Ectodermal cell (in vitro differentiated cells): Measurements from ENCODE around the gene IL17F.

Experiments
- H3K27ac ChIP-seq: 2 replicates; pipeline ENCODE4 v1.7.0; 2013; ENCODE audit warnings: mild to moderate bottlenecking, low read depth, low read length; ENCODE audit not compliant: insufficient read depth, poor library complexity, severe bottlenecking
- H3K27me3 ChIP-seq: 2 replicates; pipeline ENCODE4 v1.7.0; 2013; ENCODE audit warnings: mild to moderate bottlenecking, low read length; ENCODE audit not compliant: insufficient read depth, control insufficient read depth, poor library complexity, severe bottlenecking
- H3K36me3 ChIP-seq: one replicate; pipeline ENCODE4 v1.7.0; 2013; ENCODE audit warnings: low read length; ENCODE audit not compliant: control insufficient read depth, insufficient read depth
- H3K4me1 ChIP-seq: one replicate; pipeline ENCODE4 v1.7.0; 2013; ENCODE audit warnings: low read length; ENCODE audit not compliant: control insufficient read depth, insufficient read depth
- H3K4me3 ChIP-seq: 2 replicates; pipeline ENCODE4 v1.7.0; 2013; ENCODE audit warnings: low read depth, low read length, control low read depth; ENCODE audit not compliant: insufficient read depth
- H3K9me3 ChIP-seq: 2 replicates; pipeline ENCODE4 v1.7.0; 2013; ENCODE audit warnings: mild to moderate bottlenecking, low read length, moderate library complexity; ENCODE audit not compliant: control insufficient read depth
- WGBS, 2 experiments: methylation state at CpG; one replicate each; pipeline ENCODE4 v1.1.7; 2013; ENCODE audit warnings: missing lambda C conversion rate in 2 of 2; 5-methylcytosine and 5-hydroxymethylcytosine counted together

Gene IL17F

GRCh38 chr6:52245425-52245824 is 1.1 kb upstream of the IL17F start:
- no peaks in the 10 kb centered on the region for H3K36me3 ChIP-seq
- WGBS, 2 experiments = 80 to 100% methylated on average over 1 of the region's 1 CpG
- no peaks in the 10 kb centered on the region for H3K4me1 ChIP-seq
- H3K9me3 ChIP-seq = no peaks in the 10 kb centered on the region
- H3K4me3 ChIP-seq = no peak overlapping the region
- no peak overlapping the region for H3K27ac ChIP-seq
- H3K27me3 ChIP-seq = no peaks in the 10 kb centered on the region

- no peaks in the 10 kb centered on the region for H3K27me3 ChIP-seq
- no peaks in the 10 kb centered on the region for H3K36me3 ChIP-seq
- H3K4me3 ChIP-seq = no peak overlapping the region
- H3K4me1 ChIP-seq = no peaks in the 10 kb centered on the region
- H3K9me3 ChIP-seq = no peaks in the 10 kb centered on the region
- 92 to 96% methylated on average over 4 of the region's 4 CpGs for WGBS, 2 experiments
- no peak overlapping the region for H3K27ac ChIP-seq
Observed at GRCh38 chr6:52243282-52243893, 912 bp downstream of the IL17F start.

DNA sequence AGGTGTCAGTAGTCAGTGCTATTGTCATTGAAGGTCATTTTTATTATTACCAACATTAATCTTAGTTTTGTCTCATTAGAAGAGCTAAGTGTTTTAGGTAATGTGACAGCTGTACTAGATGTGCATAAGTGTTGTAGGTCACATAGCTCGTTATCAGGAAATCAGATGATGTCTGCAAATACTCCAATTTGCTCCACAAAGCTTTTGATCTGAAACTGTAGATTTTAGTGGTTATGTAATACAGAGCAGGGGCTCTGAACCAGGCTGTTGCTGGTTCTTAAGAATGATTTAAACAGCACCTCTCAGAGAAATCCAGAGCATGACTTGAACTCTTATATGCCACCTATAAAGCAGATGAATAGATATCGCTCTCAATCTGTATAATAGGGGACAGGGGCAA is 2.5 kb downstream of the IL17F start:
- H3K27me3 ChIP-seq = no peaks in the 10 kb centered on the region
- H3K4me3 ChIP-seq = no peak overlapping the region
- H3K27ac ChIP-seq = no peak overlapping the region
- H3K36me3 ChIP-seq = no peaks in the 10 kb centered on the region
- 84 to 89% methylated on average over 2 of the region's 2 CpGs for WGBS, 2 experiments
- H3K4me1 ChIP-seq = no peaks in the 10 kb centered on the region
- no peaks in the 10 kb centered on the region for H3K9me3 ChIP-seq

GRCh38 chr6:52233975-52234823 is 10.1 kb downstream of the IL17F start:
- H3K27ac ChIP-seq = no peak overlapping the region

GRCh38 chr6:52233005-52233404 is 11.3 kb downstream of the IL17F start:
- WGBS, 2 experiments = 75 to 89% methylated on average over 2 to 3 of the region's 4 CpGs
- H3K4me1 ChIP-seq = no peaks in the 10 kb centered on the region
- no peaks in the 10 kb centered on the region for H3K27me3 ChIP-seq
- H3K36me3 ChIP-seq = no peaks in the 10 kb centered on the region
- no peaks in the 10 kb centered on the region for H3K9me3 ChIP-seq
- H3K4me3 ChIP-seq = no peak overlapping the region
- no peak overlapping the region for H3K27ac ChIP-seq

More at GRCh38 chr6:52233975-52234823, 10.1 kb downstream of the IL17F start:
- H3K27me3 ChIP-seq = no peaks in the 10 kb centered on the region
- WGBS, 2 experiments = 69% methylated on average over 14 to 15 of the region's 15 CpGs
- H3K9me3 ChIP-seq = no peaks in the 10 kb centered on the region
- no peak overlapping the region for H3K4me3 ChIP-seq
- H3K4me1 ChIP-seq = no peaks in the 10 kb centered on the region
- no peaks in the 10 kb centered on the region for H3K36me3 ChIP-seq

- Histone ChIP-seq H3K27me3 (no peaks in the 10 kb centered on the region), H3K4me3 (no peak overlapping the region), H3K9me3 (no peaks in the 10 kb centered on the region), H3K36me3 (no peaks in the 10 kb centered on the region), H3K27ac (no peak overlapping the region), H3K4me1 (no peaks in the 10 kb centered on the region)
- WGBS, 2 experiments = 92 to 95% methylated on average over 7 to 8 of the region's 8 CpGs
Observed at GRCh38 chr6:52231406-52232127, 12.7 kb downstream of the IL17F start.

- Histone ChIP-seq H3K9me3 (no peaks in the 10 kb centered on the region), H3K27me3 (no peaks in the 10 kb centered on the region), H3K27ac (no peak overlapping the region), H3K36me3 (no peaks in the 10 kb centered on the region), H3K4me3 (no peak overlapping the region), H3K4me1 (no peaks in the 10 kb centered on the region)
- WGBS, 2 experiments = 96 to 100% methylated on average over 1 of the region's 1 CpG
Observed at GRCh38 chr6:52230685-52231084, 13.6 kb downstream of the IL17F start.

GRCh38 chr6:52227495-52227894 is 16.8 kb downstream of the IL17F start:
- H3K4me3 ChIP-seq = no peak overlapping the region
- H3K27ac ChIP-seq = no peak overlapping the region
- 84 to 96% methylated on average over 1 of the region's 1 CpG for whole genome bisulfite sequencing, 2 experiments

GRCh38 chr6:52221302-52221701 is 23.0 kb downstream of the IL17F start:
- no peak overlapping the region for H3K4me3 ChIP-seq
- H3K9me3 ChIP-seq = no peaks in the 10 kb centered on the region
- H3K36me3 ChIP-seq = no peaks in the 10 kb centered on the region
- 80 to 82% methylated on average over 2 of the region's 3 CpGs for WGBS, 2 experiments
- no peaks in the 10 kb centered on the region for H3K4me1 ChIP-seq
- H3K27ac ChIP-seq = no peak overlapping the region
- no peaks in the 10 kb centered on the region for H3K27me3 ChIP-seq

More at GRCh38 chr6:52227495-52227894, 16.8 kb downstream of the IL17F start:
- H3K36me3 ChIP-seq = no peaks in the 10 kb centered on the region
- H3K27me3 ChIP-seq = no peaks in the 10 kb centered on the region
- H3K4me1 ChIP-seq = no peaks in the 10 kb centered on the region
- no peaks in the 10 kb centered on the region for H3K9me3 ChIP-seq

DNA sequence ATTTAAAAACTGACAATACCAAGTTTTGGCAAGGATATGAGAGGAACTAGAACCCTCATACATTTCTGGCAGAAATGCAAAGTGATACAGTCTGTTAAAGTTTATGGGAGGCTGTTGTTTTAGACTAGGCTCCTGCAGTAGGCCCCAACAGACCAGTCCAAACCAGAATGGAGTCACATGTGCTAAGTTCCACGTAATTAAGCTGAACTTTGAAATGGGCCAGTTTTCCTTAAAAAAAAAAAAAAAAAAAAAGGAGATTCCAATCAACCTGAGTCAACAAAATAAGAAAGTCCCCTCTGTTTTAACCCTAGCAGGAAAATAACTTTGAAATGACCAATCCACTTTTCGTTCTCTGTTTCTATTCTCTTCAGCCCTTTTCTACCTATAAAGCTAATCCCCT is 26.5 kb downstream of the IL17F start:
- WGBS, 2 experiments = 94% methylated on average over 2 of the region's 2 CpGs
- Histone ChIP-seq H3K4me1 (no peaks in the 10 kb centered on the region), H3K27ac (no peak overlapping the region), H3K9me3 (no peaks in the 10 kb centered on the region), H3K36me3 (no peaks in the 10 kb centered on the region), H3K4me3 (no peak overlapping the region), H3K27me3 (no peaks in the 10 kb centered on the region)
